Epidermal melanocyte (primary cell): ENCODE results near the gene LUZP4.
"Not testable (repeated sequence)": the region's sequence is repeated elsewhere in the genome, so short reads cannot be mapped to it uniquely, and the experiment has no call there.

ENCODE experiments used
- DNase-seq: peaks from one replicate; pipeline ENCODE4 v3.0.0; 2011; ENCODE audit warnings: low spot score; ENCODE audit not compliant: insufficient read length

The LUZP4 gene

GRCh38 chrX:115289465-115289864 lies at the start of gene LUZP4:
Gene LUZP4 (plus strand): TSS chrX:115289715. CDS start chrX:115289760, 45 bp downstream.
- no peak for DNase-seq

- no peak for DNase-seq
Observed at GRCh38 chrX:115251458-115252233, 37.9 kb upstream of the LUZP4 start.

- no peak for DNase-seq
Observed at GRCh38 chrX:115255003-115255402, 34.5 kb upstream of the LUZP4 start.

GRCh38 chrX:115257711-115258110 lies 31.8 kb upstream of the LUZP4 start:
- no peak for DNase-seq

GRCh38 chrX:115259238-115259875 lies 30.2 kb upstream of the LUZP4 start:
- DNase-seq: no peak

GRCh38 chrX:115260330-115260729 lies 29.2 kb upstream of the LUZP4 start:
- DNase-seq: no peak

- no peak for DNase-seq
Observed at GRCh38 chrX:115261148-115261547, 28.4 kb upstream of the LUZP4 start.

- no peak for DNase-seq
Observed at GRCh38 chrX:115264009-115264408, 25.5 kb upstream of the LUZP4 start.

- no peak for DNase-seq
Observed at GRCh38 chrX:115266300-115266699, 23.2 kb upstream of the LUZP4 start.

- no peak for DNase-seq
Observed at GRCh38 chrX:115268421-115268820, 21.1 kb upstream of the LUZP4 start.

- DNase-seq: no peak
Observed at GRCh38 chrX:115269051-115269683, 20.3 kb upstream of the LUZP4 start.

- no peak for DNase-seq
Observed at GRCh38 chrX:115284877-115285276, 4.6 kb upstream of the LUZP4 start.

GRCh38 chrX:115297189-115297588 lies 7.7 kb downstream of the LUZP4 start:
- no peak for DNase-seq

- no peak for DNase-seq
Observed at GRCh38 chrX:115311139-115311538, 21.6 kb downstream of the LUZP4 start.

- DNase-seq: no peak
Observed at GRCh38 chrX:115311601-115312001, 22.1 kb downstream of the LUZP4 start.

GRCh38 chrX:115318139-115318538 lies 28.6 kb downstream of the LUZP4 start:
- DNase-seq: no peak

- no peak for DNase-seq
Observed at GRCh38 chrX:115322375-115322774, 32.9 kb downstream of the LUZP4 start.

- no peak for DNase-seq
Observed at GRCh38 chrX:115324194-115324593, 34.7 kb downstream of the LUZP4 start.

- not testable (repeated sequence) for DNase-seq
Observed at GRCh38 chrX:115329282-115329681, 39.8 kb downstream of the LUZP4 start.

- DNase-seq: no peak
Observed at GRCh38 chrX:115330498-115331168, 41.1 kb downstream of the LUZP4 start.

GRCh38 chrX:115332832-115333231 lies 43.3 kb downstream of the LUZP4 start:
- DNase-seq: no peak

GRCh38 chrX:115333446-115333845 lies 43.9 kb downstream of the LUZP4 start:
- DNase-seq: no peak
